ENCODE measurements around the gene DMRT3.

DMRT3 gene, protein sequence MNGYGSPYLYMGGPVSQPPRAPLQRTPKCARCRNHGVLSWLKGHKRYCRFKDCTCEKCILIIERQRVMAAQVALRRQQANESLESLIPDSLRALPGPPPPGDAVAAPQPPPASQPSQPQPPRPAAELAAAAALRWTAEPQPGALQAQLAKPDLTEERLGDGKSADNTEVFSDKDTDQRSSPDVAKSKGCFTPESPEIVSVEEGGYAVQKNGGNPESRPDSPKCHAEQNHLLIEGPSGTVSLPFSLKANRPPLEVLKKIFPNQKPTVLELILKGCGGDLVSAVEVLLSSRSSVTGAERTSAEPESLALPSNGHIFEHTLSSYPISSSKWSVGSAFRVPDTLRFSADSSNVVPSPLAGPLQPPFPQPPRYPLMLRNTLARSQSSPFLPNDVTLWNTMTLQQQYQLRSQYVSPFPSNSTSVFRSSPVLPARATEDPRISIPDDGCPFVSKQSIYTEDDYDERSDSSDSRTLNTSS

DNA sequence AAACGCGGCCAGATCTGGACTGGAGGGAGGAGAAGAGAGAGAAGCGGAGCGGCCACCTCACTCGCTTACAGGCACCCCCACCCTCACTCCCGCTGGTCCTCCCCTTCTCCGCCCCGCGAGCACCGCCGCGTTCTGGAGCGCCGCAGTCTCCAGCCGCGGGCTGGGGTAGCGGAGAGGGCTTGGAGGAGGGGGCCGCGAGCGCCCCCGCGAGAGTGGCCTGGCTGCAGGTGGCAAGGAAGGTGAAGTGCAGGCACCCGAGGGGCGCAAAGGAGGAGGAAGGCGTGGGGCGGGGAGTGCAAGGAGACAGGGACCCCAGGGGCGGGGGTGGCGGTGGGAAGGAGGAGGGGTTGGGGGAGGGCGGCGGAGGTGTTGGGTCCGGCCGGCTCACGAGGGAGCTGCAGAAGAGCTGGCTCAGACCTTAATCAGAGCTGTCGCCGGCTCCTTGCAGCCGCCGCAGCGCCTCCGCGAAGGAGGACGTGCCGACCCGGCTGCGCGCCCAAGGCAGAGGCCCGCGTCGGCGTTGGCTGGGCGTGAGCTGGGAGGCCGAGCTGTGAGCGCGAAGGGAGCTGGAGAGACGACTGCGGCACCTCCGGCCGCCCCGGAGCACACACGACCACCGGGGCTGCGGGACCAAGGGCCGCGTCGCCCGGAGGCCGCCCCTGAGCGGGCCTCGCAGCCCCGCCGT is at the start of gene DMRT3:
TSS of gene DMRT3 (plus strand) at position 398 of the 685 bp plus-strand sequence. CDS start 347 bp downstream, outside the sequence.
- DNase-seq: no peak

GRCh38 chr9:926976-927375 is 49.5 kb upstream of the DMRT3 start:
- no peak for DNase-seq

DNA sequence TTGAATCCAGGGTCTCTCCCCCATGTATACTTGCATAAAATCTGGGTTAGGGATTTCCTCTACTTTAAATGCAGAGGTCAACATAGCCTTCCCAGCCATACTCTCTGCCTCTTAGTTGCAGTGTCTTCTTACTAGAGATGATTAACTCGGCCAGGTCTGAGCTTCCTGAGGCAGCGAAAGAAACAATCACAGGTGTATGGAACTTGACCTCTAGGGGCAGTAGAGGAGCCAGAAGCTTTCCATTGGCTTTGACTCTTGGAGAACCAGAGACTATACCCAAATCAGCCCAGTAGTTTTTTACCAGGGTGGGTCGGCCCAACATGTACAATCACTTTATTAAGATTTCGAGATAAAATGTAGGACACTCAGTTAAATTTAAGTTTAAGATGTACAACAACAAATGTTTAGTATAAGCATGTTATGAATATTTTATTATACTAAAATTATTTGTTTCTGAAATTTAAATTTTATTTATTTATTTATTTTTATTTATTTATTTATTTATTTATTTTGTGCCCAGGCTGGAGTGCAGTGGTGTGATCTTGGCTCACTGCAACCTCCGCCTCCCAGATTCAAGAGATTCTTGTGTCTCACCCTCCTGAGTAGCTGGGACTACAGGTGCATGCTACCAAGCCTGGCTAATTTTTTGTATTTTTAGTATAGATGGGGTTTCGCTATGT is 48.0 kb upstream of the DMRT3 start:
- peak; percentile 4 for DNase-seq

GRCh38 chr9:929719-930118 is 46.7 kb upstream of the DMRT3 start:
- DNase-seq: no peak

- DNase-seq: no peak
Observed at GRCh38 chr9:933356-933755, 43.1 kb upstream of the DMRT3 start.

DNA sequence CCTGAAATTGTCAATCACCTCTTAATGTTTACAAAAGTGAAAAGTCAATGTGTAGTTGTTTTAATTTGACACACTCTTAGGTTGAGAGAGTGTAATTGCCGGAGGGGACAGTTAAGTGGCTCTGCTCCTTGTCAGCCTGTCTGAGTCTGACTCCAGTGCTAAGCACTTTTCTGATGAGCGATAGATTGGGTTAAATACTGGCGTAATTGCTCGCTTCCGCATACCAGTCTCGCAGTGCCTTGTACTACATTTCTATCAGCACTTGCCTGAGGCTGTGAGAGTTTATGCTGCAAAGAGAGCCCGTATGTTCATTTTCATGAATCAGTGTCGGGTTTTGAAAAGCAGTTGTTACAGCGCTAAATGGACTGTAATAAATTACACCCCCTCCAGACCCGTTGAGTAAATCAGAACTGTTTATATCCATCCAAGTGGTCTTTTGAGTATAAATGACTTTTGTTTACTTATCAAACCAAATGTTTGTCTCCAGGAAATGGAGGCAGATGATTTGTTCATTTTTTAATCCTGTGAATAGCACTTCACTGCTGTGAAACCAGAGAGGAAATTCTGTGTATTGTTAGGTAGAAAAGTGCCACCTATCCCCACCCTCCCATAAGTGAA is 41.0 kb upstream of the DMRT3 start:
- DNase-seq: peak; percentile 41

DNA sequence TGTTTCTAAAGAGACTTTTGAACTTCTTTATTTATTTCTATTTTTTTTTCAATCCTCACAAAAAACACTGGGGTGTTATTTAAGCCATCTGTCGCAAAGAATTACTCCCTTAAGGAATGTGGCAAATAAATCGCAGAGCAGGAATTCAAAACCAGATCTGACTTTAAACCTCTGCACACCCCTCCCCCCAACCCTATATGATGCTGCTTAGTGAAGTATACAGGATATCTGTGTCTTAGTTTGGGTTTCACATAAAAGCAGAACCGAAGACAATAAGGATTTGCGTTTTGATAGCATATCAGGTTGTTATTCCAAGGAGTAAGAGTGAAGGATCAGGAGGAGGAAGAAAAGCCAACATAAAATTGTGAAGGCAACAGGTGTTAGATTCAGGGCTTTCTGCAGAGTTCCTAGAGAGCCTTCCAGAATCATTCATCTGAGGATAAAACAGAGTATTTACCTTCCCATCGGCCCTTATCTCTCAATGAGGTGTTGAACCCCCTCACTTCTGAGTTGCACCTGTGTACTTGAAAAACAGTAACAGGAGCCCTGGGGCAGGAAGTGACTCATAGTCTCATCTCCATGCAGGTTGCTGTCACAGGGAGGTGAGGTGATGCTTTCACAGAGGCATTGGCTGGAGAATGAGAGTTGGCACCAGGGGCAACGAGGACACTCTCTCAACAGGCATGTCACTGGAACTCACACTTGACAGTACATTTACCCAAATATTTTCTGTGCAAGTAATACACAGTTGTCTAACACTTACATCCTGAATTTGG is 33.5 kb upstream of the DMRT3 start:
- no peak for DNase-seq

GRCh38 chr9:947985-948384 is 28.5 kb upstream of the DMRT3 start:
- no peak for DNase-seq

DNA sequence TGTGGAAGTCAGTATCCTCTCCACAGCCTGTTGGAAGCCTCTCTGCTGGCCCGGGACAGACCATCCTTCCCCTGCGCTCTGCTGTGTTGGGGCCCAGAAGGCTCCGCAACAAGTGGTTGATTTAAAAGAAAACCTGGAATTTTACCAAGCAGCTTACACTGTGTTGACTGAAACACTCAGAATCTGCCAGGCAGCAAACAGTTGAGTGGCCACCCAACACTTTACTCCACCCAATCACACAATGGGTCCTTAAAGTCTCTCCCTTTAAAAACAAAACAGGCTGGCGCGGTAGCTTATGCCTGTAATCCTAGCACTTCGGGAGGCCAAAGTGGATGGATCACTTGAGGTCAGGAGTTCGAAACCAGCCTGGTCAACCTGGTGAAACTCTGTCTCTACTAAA is 28.0 kb upstream of the DMRT3 start:
- no peak for DNase-seq

DNA sequence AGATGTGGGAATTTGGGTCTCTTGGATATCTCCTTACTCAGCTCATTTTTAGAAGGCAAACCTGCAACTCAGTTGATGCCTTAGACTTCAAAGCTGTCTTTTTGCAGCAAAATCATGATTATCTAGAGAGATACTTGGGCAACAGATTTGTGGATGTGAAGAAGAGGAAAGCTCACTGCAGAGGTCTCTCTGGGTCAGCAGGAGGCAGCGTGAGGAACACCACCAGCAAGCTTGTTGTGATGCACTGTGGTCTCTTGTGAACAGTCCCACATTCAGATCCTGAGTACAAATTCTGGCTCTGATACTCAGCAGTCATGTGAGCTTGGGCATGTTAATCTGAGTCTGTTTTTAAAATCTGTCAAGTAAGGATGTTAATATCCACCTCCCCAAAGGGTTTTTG is 26.3 kb upstream of the DMRT3 start:
- DNase-seq: no peak

- no peak for DNase-seq
Observed at GRCh38 chr9:952546-952945, 23.9 kb upstream of the DMRT3 start.

- DNase-seq: no peak
Observed at GRCh38 chr9:959105-959504, 17.4 kb upstream of the DMRT3 start.

DNA sequence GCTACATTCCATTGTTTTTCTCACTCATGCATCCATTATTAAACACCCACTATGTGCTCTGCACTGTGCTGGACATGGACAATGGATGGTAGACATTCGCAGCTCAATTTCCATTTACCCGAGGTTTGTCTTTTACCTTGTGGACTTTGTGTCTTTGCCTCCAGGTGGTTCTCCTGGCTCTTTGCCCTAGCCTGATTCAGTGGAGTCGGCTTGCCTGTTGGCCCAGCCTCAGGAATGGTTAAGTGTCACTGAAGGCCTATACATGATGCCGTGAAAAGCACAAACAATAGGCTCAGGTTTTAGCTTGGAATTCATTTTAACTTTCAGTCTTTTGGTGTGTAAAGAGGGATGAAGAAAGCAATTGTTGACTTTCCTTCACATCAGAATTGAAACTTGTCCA is 16.5 kb upstream of the DMRT3 start:
- DNase-seq: no peak

DNA sequence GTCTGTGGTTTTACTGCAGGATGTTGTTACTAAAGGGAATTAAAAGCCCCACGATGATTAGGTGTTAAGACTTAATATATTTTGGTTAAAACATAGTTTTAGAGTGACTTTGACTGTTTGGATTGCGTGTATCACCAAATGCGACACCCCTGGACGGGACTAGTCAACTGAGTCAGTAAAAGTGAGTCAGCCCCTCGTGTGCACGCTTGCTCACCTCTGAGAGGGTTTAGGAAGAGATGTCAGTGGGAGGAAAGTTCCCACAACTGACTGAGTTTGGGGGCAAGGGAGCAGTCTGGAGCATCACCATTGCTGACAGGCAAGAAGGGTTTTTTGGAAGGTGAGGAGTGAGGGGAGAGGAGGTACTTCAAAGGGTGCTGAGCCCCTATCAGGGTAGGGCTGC is 14.4 kb upstream of the DMRT3 start:
- DNase-seq: no peak

- no peak for DNase-seq
Observed at GRCh38 chr9:965497-965896, 11.0 kb upstream of the DMRT3 start.

GRCh38 chr9:966870-967269 is 9.6 kb upstream of the DMRT3 start:
- no peak for DNase-seq

GRCh38 chr9:967436-967835 is 9.0 kb upstream of the DMRT3 start:
- no peak for DNase-seq

- no peak for DNase-seq
Observed at GRCh38 chr9:967903-968641, 8.4 kb upstream of the DMRT3 start.

- no peak for DNase-seq
Observed at GRCh38 chr9:969310-970150, 6.9 kb upstream of the DMRT3 start.

- DNase-seq: no peak
Observed at GRCh38 chr9:970151-970996, 6.1 kb upstream of the DMRT3 start.

Data from EL (cell line).